GM19455 (cell line): Measurements from ENCODE around the gene TMTC2.
"Not testable (repeated sequence)": the region's sequence is repeated elsewhere in the genome, so short reads cannot be mapped to it uniquely, and the experiment has no call there.

Experiments used
- ATAC-seq: cut with Tn5 transposase; IDR thresholded peaks from one replicate; pipeline ENCODE4 v1.9.1; 2021; ENCODE audit not compliant: unreplicated experiment

Gene TMTC2

DNA sequence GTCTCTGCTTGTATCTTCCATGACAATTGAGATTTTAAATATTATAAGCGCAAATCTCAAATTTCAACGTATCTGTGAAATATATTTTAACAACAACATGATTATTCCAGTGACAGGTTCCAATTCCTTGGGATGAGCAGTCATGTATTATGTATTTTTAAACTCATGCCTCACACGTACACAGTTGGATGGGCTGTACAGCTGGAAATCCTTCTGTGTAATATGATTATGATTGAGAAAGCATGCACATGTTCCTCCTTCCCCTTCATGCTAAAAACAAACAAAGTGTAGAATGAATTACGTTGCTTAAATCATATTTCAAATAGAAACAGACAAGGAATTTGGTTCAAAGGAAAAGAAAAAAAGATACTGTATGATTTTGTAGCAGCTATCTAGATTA is 428.3 kb downstream of the TMTC2 start:
- no peak for ATAC-seq

DNA sequence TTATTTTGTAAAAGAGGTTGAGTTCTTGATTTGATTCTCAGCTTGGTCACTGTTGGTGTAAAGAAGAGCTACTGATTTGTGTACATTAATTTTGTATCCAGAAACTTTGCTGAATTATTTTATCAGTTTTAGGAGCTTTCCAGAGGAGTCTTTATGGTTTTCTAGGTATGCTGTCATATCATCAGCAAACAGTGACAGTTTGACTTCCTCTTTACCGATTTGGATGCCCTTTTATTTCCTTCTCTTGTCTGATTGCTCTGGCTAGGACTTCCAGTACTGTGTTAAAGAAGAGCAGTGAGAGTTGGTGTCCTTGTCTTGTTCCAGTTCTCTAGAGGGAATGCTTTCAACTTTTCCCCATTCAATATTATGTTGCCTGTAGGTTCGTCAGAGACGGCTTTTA is 431.2 kb downstream of the TMTC2 start:
- not testable (repeated sequence) for ATAC-seq

DNA sequence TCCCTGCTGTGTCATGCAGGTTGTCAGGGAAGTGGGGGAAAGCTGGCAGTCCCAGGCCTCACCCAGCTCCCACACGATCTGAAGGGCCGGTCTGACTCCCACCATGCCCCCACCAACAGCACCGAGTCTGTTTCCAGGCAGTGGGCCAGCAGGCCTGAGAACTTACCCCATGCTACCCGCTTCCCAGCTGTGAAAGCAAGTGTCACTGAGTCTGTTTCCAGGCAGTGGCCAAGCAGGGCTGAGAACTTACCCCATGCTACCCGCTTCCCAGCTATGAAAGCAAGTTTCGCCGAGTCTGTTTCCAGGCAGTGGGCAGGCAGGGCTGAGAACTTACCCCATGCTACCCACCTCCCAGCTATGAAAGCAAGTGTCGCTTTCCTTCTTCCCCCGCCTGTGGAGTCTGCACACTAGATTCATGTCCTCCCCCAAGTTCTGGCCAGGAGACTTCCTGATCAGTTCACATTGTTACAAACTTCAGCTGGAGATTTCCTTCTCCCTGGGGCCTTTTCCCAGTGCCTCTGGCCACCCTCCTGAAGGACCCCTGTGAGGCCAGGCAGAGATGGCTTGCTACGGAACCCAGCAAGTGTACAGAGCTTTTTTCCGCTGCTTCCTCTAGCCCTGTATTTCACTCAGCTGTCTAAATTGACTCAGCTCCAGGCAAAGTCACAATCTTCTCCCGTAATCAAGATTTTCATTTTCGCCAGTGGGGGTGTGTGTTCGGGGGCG is 435.4 kb downstream of the TMTC2 start:
- no peak for ATAC-seq

DNA sequence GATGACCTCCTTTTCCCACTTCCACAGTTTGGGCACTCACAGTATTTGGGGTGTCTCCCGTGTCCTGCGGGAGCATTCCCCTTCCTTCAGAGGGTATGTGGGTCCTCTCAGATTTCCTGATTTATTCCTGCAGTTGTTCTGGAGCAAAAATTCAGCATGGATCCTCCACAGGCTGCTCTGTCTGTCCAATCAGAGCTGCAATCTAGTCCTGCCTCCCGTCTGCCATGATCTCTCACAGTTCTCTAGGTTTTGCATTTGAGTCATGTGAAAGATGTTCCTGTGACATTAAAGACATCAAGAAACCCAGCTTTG is 435.9 kb downstream of the TMTC2 start:
- no peak for ATAC-seq

DNA sequence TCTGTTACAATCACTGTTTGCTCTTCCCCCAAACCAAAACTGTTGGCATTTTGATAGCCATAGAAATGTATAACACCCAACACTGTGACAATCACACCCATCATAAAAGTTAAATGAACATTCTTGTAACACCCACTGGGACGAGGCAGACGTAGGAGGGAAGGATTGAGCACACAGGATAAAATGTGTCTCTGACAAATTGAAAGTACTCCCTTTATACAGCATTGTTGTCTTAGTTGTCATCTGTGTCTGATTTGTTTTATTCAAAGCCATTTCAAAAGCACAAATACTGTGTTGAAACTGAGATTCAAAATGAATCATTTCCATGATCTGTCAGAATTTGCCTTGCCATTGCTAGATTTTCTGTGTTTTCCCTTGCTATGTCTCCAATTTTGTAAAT is 436.3 kb downstream of the TMTC2 start:
- no peak for ATAC-seq

DNA sequence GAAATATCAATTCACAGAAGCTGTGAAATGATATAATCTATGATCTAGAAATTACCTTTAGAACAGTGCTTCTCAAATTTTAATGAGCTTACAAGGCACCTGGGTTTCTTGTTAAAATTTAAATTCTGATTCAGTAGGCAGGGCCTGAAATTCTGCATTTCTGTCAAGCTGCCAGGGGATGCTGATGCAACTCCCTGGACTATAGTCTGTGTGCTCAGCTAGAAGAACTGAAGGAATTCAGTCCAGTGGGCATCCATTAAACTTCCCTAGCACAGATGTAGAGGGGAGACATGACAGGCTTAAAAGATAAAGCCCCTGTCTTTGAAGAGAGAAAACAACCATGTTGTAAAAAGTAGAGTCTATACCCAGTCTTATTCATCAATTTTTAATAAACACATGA is 441.8 kb downstream of the TMTC2 start:
- ATAC-seq, result no peak

DNA sequence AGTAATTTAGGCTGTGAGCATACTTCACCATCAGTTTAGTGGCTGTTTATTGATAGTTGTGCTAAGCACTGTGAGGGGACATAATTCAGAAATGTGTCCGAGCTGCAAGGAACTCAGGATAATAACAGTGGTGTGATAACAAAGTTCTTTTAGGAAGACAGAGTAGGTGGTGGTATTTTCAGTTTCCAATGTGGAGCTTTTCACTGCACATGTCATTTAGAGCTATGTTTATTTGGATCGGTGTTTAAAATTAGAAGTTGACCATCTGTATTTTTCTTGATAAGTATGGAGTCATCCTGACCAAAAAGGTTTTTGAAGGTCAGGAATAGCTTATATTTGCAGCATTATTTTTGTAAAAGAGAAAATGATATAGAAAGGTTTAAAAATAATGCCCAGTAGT is 443.5 kb downstream of the TMTC2 start:
- ATAC-seq, result no peak

DNA sequence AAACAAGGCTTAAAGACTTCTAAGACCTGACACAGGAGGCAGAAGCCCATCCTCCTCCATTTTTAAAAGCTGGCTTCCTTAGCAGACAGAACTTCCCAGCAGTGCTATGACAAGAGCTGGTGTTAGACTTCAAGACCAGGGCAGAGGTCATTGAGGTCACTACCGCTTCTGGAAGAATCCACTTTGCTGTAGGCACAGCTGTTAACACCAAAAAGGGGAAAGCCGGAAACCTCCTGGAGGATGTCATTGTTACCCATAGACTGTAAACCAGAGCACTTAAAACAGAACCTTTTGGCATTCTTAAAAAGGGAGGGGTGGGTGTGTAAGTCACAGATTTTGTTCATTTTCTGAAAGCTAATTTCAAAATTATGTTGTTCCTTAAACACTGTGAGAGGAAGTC is 445.7 kb downstream of the TMTC2 start:
- no peak for ATAC-seq

DNA sequence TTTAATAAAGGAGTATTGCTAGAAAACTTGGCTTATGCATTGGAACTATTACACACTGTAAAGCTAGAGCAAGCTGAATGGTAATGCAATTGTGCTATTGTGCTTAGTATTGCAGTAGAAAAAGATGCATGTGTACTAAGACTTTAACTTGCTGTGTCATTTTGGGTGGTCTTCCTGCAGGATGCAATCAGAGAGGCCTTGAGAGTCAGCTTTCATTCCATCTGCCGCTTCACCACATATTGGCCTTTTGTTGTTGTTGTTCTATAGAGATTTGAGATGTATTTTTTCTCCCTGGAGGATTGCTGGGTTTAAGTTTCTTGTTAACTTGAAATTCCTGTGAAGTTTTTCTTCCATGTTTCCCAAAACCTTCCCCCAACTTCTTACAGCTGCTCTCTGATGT is 449.7 kb downstream of the TMTC2 start:
- ATAC-seq, result no peak

DNA sequence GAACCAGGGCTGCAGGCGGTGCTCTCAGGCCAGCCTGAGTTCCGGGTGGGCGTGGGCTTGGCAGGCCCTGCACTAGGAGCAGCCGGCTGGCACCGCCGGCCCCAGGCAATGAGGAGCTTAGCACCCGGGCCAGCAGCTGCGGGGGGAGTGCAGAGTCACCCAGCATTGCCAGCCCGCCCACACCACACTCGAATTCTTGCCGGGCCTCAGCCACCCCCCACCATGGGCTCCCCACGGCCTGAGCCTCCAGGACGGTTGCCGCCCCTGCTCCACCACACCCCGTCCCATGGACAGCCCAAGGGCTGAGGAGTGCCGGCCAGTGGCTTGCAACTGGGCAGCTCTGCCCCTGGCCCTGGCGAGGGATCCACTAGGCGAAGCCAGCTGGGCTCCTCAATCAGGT is 453.4 kb downstream of the TMTC2 start:
- no peak for ATAC-seq

DNA sequence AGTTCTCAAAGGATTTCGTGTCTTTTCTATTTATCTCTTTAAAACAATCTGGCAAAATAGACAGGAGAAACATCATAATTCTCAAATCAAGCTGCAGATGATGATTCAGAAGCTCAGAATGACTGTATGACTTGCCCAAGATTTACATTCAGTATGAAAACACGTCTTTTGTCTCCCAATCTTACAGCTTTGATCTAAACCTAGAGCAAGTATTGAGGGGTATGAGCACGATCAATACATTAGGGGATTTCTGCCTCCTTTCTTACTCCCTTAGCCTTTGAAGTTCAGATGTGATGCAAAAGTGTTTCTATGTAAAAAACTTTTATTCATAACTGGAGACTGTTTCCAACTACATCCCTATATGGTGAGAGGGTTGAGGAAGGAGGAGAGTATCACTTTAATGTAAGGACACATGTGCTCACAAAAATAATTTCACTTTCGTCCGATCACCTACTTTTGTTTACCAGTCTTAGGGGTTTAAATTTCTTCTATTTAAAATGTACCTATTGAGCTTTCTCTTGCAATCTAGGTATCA is 454.8 kb downstream of the TMTC2 start:
- ATAC-seq, result no peak

DNA sequence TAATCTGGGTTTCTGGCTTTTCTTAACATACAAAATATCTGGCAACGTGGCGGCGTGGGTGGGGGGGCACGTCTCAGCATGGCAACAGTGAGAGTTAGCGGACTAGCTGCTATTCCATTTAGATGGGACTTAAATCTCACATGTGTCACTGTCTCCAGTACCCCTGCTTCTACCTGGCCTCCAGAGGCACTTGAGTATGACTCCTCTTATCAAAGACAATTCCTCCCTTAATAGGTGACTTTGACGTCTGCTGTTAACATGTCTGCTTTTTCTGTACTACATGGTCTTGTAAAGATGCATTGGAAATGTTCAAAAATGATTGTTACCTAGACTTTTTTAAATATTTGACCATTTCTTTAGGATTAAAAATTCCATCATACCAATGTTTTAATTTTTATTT is 456.2 kb downstream of the TMTC2 start:
- ATAC-seq, result no peak

DNA sequence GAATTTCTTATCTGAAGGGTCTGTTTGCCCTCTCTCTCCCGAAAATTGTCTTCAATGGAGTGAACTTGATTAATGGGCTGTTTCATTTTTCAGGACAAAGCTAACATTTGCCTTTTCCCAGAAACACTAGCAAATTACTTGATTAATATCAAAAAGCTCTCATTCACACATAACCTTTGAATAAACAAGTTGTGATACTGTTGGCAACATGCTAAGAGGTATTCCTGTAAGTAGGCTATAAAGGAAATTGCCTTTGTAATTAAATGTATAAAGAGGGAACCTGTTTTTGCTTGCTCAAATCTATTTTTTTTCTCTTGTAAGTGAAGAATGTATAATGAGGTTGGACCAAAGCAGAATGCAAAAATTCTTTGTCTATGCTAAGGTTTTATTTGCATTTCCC is 457.2 kb downstream of the TMTC2 start:
- ATAC-seq, result no peak

DNA sequence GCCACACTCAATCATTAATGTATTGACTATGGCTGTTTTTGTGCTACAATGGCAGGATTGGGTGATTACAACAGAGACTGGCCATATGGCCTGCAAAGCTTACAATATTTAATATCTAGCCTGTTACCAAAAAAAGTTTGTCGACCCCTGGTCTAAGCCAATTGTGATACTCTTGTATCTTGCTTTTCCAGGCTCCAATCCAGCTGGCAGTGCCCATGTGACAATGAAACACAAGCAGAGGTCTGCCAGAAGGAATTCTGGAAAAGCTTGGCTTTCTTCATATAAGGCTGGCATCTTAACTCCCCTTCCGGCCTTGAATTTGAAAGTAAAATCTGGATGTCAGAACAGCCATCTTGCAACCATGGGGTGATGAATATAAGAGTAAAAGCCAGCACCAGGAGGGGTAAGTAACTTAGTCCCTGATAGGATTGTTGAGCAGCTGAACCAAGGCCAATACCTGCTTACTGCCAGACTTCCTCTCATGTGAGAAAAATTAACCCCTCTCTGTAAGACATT is 458.7 kb downstream of the TMTC2 start:
- ATAC-seq, result no peak

DNA sequence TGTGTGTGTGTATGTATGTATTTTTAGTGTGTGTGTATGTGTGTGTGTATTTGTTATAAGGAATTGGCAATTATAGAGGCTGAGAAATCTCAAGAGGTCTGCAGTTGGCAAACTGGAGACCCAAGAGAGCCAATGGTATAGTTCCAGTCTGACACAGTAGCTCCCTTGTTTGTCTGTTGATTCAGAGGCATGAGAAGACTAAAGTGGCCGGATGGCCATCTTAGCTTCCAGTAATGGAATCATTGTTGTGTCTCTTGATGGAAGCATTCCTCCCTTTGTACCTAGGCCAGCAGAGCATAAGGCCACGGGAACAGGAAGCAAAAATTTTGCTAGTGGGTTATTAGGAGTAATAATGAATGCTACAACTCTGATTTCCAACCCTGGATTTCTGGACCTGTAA is 460.6 kb downstream of the TMTC2 start:
- ATAC-seq, result no peak

DNA sequence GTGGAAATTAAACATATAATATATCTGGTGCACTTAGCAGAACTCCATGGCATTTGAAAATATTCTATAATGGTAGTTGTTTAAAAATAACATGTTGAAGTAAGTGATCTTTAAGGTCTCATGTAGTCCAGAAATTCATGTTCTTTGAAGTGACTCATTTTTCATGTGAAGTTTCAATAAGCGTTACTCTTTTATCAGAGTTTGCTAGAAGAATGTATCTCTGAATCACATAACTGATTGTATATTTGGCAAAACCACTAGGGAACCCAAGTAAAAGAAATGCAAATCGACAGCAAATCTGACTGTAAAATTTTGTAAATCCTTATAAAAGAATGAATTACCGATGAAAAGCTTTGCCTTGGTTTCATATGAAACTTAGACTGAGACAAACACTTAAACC is 463.3 kb downstream of the TMTC2 start:
- no peak for ATAC-seq

DNA sequence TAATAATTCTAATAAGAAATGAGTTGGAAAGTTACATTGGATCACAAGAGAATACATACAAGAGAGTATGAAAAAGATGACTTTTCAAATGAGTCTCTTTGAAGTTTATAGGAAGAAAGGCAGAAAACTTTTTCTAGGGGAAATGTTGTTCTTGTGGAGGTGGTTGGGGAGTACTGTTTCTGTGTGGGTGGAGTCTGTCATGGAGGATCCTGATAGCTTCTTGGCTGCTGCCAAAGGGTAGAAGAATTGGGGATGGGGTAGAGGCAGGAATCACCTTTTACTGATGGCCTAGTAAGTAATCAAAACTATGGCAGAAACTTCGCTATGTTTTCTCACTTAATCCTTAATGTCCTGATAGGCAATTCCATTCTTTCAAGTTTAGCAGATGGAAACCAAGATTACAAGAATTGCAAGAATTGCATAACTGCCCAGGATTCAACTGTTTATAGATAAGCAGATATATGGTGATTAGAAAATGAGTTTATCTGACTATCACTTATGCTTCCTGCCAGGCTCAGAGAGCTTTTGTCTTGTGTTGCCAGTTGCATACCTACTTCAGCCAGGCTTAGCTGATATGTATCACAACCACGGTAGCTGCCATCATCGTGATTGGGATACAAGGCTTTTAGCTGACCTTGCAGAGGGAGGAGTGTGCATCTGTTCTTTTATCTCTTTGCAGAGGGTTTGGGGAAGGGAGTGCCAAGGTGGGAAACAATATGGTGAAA is 463.9 kb downstream of the TMTC2 start:
- no peak for ATAC-seq

DNA sequence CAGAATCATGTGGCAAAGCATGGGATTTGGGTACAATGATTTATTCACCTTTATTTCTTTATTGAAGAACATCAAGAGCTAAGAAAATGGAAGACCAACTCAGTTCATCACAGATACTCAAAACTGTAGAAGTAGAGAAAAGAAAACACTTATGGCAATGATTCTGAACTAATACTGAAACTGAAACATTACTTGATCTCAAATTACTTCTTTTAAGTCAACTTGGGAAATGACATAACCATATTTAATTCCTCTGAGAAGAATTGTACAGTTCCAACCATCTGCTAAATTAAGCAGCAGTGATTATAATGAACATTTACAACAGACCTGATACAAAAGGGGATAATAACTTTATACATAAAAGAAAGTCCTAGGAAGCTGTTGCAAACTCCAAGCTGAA is 466.5 kb downstream of the TMTC2 start:
- no peak for ATAC-seq

DNA sequence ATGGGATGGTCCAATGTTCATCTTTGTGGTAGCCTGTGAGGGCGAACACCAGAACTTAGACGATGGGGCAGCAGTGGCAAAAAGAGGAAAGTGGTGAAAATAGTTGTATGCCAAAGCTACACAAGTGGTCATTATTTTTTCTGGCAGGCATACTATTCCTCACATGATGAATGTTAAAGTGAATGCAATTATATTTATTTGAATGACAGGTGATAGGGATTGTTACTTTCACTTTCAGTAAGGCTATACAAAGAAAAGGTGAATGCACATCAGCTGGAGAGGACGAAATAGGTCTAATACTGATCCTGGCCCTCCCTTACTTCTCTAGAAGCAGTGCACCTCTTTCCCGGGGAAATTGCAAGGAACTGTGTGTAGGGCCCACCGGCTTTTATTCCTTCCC is 470.1 kb downstream of the TMTC2 start:
- no peak for ATAC-seq

DNA sequence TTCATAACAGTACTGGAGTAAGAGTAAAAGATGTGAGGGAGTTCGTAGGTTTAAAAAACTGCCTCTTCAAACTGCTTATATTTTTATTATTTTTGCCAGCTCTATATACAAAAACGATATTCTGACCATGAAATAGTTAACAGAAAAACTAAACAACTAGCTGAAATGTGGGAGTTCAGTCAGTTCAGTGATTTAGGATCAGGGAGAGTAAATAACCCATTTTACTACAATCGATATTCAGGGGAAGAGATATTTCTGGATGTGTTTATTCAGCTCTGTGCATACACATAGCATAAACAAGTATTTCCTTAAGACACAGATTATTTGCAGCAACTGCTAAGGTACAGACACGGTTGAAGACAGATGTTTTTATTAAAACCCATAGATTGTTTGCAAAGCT is 470.9 kb downstream of the TMTC2 start:
- ATAC-seq, result no peak

DNA sequence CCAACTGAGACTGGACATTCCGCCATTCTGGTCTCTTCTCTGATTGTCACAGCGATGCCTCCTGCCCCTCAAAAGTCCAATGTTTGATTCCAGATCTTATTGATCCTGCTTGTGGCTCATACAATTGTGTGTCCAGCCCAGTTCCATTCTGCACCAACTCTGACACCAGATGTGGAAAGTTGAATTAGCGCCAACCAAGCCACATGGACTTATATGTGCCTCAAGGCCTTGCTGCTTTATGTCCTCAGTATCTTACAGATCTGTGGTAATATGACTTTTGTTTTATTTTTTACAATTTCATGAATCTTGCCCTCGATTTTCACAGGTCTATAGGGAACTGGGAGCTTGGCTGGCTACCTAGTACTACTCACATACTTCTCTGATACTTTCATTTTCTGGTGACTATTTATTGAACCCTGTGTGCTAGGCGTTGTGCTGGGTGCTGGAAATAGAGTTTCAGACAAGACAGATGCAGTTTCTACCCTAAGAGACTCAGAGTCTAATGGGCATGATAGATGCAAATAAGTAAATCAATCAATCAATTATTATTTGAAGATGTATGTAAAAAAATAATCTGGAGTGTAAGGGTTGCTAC is 472.0 kb downstream of the TMTC2 start:
- ATAC-seq, result no peak

DNA sequence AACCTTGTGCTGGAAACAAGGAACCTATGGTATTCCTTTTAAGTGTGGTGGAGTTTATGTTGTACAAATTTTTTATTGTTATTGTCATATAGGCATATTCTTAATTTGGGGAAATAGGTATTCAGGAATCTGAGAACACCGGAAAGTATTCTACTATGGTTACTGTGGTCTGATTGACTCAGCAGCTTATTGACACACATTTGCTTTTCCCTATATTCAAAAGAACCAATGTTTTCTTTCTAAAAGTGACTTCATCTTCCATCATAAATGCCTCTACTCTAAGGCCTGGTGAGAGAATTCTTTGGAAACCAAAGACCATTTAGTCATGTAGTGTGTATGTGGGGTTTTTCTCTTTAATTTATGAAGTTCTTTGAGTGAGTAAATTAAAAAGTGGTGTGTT is 474.8 kb downstream of the TMTC2 start:
- ATAC-seq, result no peak
